T-helper 2 cell treated with Interferon-gamma antibody and Interleukin-4, amounts not matched to agents 5 μg/mL and 100 μg/mL, for 36 hours (primary cell): Measurements from ENCODE around the gene CYP8B1.

ENCODE experiments used
- DNase-seq: peaks from one replicate; pipeline ENCODE4 v3.0.0; 2021; ENCODE audit warnings: low spot score
- H3K27ac Mint-ChIP-seq: one replicate; pipeline ENCODE4 v1.8.0; 2021; ENCODE audit warnings: mild to moderate bottlenecking, mixed read lengths
- H3K27me3 Mint-ChIP-seq: one replicate; pipeline ENCODE4 v1.8.0; 2021; ENCODE audit warnings: low read depth, mixed read lengths
- H3K36me3 Mint-ChIP-seq: one replicate; pipeline ENCODE4 v1.8.0; 2021; ENCODE audit warnings: low read depth, mixed read lengths
- H3K4me1 Mint-ChIP-seq: one replicate; pipeline ENCODE4 v1.8.0; 2021; ENCODE audit warnings: low read depth, mixed read lengths
- H3K4me3 Mint-ChIP-seq: one replicate; pipeline ENCODE4 v1.8.0; 2022; ENCODE audit warnings: mild to moderate bottlenecking, moderate library complexity, mixed read lengths
- H3K9me3 Mint-ChIP-seq: one replicate; pipeline ENCODE4 v1.8.0; 2021; ENCODE audit warnings: mixed read lengths

CYP8B1 gene

GRCh38 chr3:42836150-42837123 is 39.2 kb downstream of the CYP8B1 start:
- peaks cover 10% of the 10 kb centered on the region for H3K27me3 Mint-ChIP-seq
- no peak overlapping the region for H3K4me3 Mint-ChIP-seq
- no peak overlapping the region for H3K27ac Mint-ChIP-seq
- no peaks in the 10 kb centered on the region for H3K9me3 Mint-ChIP-seq
- H3K36me3 Mint-ChIP-seq = no peaks in the 10 kb centered on the region
- no peak for DNase-seq
- peaks cover 2% of the 10 kb centered on the region for H3K4me1 Mint-ChIP-seq

GRCh38 chr3:42831321-42831713 is 44.4 kb downstream of the CYP8B1 start:
- Mint-ChIP-seq H3K4me3 (no peak overlapping the region), H3K36me3 (no peaks in the 10 kb centered on the region), H3K27ac (no peak overlapping the region), H3K4me1 (peaks cover 9% of the 10 kb centered on the region), H3K9me3 (no peaks in the 10 kb centered on the region), H3K27me3 (peaks cover 21% of the 10 kb centered on the region)
- DNase-seq = peak; percentile 70

GRCh38 chr3:42830437-42831320 is 45.0 kb downstream of the CYP8B1 start:
- no peaks in the 10 kb centered on the region for H3K36me3 Mint-ChIP-seq
- no peak for DNase-seq
- peaks cover 25% of the 10 kb centered on the region for H3K27me3 Mint-ChIP-seq
- no peak overlapping the region for H3K27ac Mint-ChIP-seq
- H3K4me3 Mint-ChIP-seq = no peak overlapping the region
- no peaks in the 10 kb centered on the region for H3K9me3 Mint-ChIP-seq
- H3K4me1 Mint-ChIP-seq = peaks cover 9% of the 10 kb centered on the region

GRCh38 chr3:42829628-42830436 is 45.8 kb downstream of the CYP8B1 start:
- DNase-seq = no peak
- H3K4me3 Mint-ChIP-seq = no peak overlapping the region
- no peaks in the 10 kb centered on the region for H3K9me3 Mint-ChIP-seq
- H3K27ac Mint-ChIP-seq = no peak overlapping the region
- peaks cover 9% of the 10 kb centered on the region for H3K4me1 Mint-ChIP-seq
- H3K36me3 Mint-ChIP-seq = no peaks in the 10 kb centered on the region
- peaks cover 25% of the 10 kb centered on the region for H3K27me3 Mint-ChIP-seq

- H3K36me3 Mint-ChIP-seq = no peaks in the 10 kb centered on the region
- DNase-seq = no peak
- no peak overlapping the region for H3K27ac Mint-ChIP-seq
- H3K4me3 Mint-ChIP-seq = no peak overlapping the region
- H3K27me3 Mint-ChIP-seq = peaks cover 25% of the 10 kb centered on the region
- no peaks in the 10 kb centered on the region for H3K9me3 Mint-ChIP-seq
- H3K4me1 Mint-ChIP-seq = peaks cover 9% of the 10 kb centered on the region
These were observed 46.5 kb downstream of the CYP8B1 start for GRCh38 chr3:42829083-42829627.

GRCh38 chr3:42827654-42828053 is 48.0 kb downstream of the CYP8B1 start:
- Mint-ChIP-seq H3K4me3 (no peak overlapping the region), H3K36me3 (no peaks in the 10 kb centered on the region), H3K27me3 (peaks cover 25% of the 10 kb centered on the region), H3K27ac (no peak overlapping the region), H3K4me1 (peaks cover 12% of the 10 kb centered on the region), H3K9me3 (no peaks in the 10 kb centered on the region)
- no peak for DNase-seq

GRCh38 chr3:42827023-42827422 is 48.7 kb downstream of the CYP8B1 start:
- H3K27me3 Mint-ChIP-seq = peaks cover 25% of the 10 kb centered on the region
- H3K9me3 Mint-ChIP-seq = no peaks in the 10 kb centered on the region
- H3K27ac Mint-ChIP-seq = no peak overlapping the region
- H3K36me3 Mint-ChIP-seq = no peaks in the 10 kb centered on the region
- H3K4me1 Mint-ChIP-seq = peaks cover 12% of the 10 kb centered on the region
- no peak for DNase-seq
- H3K4me3 Mint-ChIP-seq = no peak overlapping the region

GRCh38 chr3:42826141-42826540 is 49.5 kb downstream of the CYP8B1 start:
- Mint-ChIP-seq H3K36me3 (no peaks in the 10 kb centered on the region), H3K27ac (no peak overlapping the region), H3K9me3 (no peaks in the 10 kb centered on the region), H3K4me1 (peaks cover 7% of the 10 kb centered on the region), H3K27me3 (peaks cover 25% of the 10 kb centered on the region), H3K4me3 (no peak overlapping the region)
- no peak for DNase-seq

- Mint-ChIP-seq H3K27ac (no peak overlapping the region), H3K4me3 (no peak overlapping the region), H3K36me3 (no peaks in the 10 kb centered on the region), H3K9me3 (no peaks in the 10 kb centered on the region), H3K27me3 (peaks cover 23% of the 10 kb centered on the region), H3K4me1 (peaks cover 3% of the 10 kb centered on the region)
- no peak for DNase-seq
These were observed 52.3 kb downstream of the CYP8B1 start for GRCh38 chr3:42823351-42823750.

GRCh38 chr3:42822828-42823227 is 52.9 kb downstream of the CYP8B1 start:
- Mint-ChIP-seq H3K27ac (no peak overlapping the region), H3K9me3 (no peaks in the 10 kb centered on the region), H3K4me3 (no peak overlapping the region), H3K4me1 (peaks cover 3% of the 10 kb centered on the region), H3K27me3 (peaks cover 22% of the 10 kb centered on the region), H3K36me3 (no peaks in the 10 kb centered on the region)
- no peak for DNase-seq
